Osteocyte (in vitro differentiated cells): ENCODE measurements around the gene CTNNB1. TPM values are rescaled to one million over a fixed set of nuclear protein-coding genes. Genes with fewer than 3 reads are reported as not detected.

Experiments
- DNase-seq: peaks from one replicate; pipeline ENCODE4 v3.0.0; 2021; ENCODE audit warnings: mixed read lengths; ENCODE audit not compliant: unreplicated experiment; ENCODE audit errors: extremely low spot score
- H3K27ac Mint-ChIP-seq: one replicate; pipeline ENCODE4 v1.8.0; 2021; ENCODE audit warnings: mild to moderate bottlenecking, mixed read lengths; ENCODE audit not compliant: unreplicated experiment
- H3K27me3 Mint-ChIP-seq: one replicate; pipeline ENCODE4 v1.8.0; 2021; ENCODE audit warnings: mixed read lengths; ENCODE audit not compliant: unreplicated experiment
- H3K36me3 Mint-ChIP-seq: one replicate; pipeline ENCODE4 v1.8.0; 2021; ENCODE audit warnings: mixed read lengths; ENCODE audit not compliant: unreplicated experiment
- H3K4me1 Mint-ChIP-seq: one replicate; pipeline ENCODE4 v1.8.0; 2021; ENCODE audit warnings: mixed read lengths; ENCODE audit not compliant: unreplicated experiment
- H3K4me3 Mint-ChIP-seq: one replicate; pipeline ENCODE4 v1.8.0; 2021; ENCODE audit warnings: mild to moderate bottlenecking, moderate library complexity, mixed read lengths; ENCODE audit not compliant: unreplicated experiment
- H3K9me3 Mint-ChIP-seq: one replicate; pipeline ENCODE4 v1.8.0; 2021; ENCODE audit warnings: mixed read lengths; ENCODE audit not compliant: unreplicated experiment
- CTCF ChIP-seq: fragments of 200-600 bp; sonication (generic); IDR thresholded peaks from 2 replicates; pipeline ENCODE4 v1.5.0; 2021; ENCODE audit warnings: antibody characterized with exemption, mild to moderate bottlenecking, moderate library complexity
- total RNA-seq: library from RNA; stranded (reverse); gene quantifications from 2 replicates; pipeline ENCODE4 v1.2.1, GENCODE V29; 2021

CTNNB1 gene
- total RNA-seq, 1 donor from 2014 or later = 339 TPM

- Mint-ChIP-seq H3K27ac (no peak overlapping the region), H3K4me1 (peaks cover 45% of the 10 kb centered on the region), H3K36me3 (peaks cover 2% of the 10 kb centered on the region), H3K4me3 (no peak overlapping the region), H3K9me3 (no peaks in the 10 kb centered on the region), H3K27me3 (no peaks in the 10 kb centered on the region)
- no peak for DNase-seq
- no peak for TF ChIP-seq CTCF
Observed at GRCh38 chr3:41209646-41210045, 10.3 kb downstream of the CTNNB1 start.

- Mint-ChIP-seq H3K4me1 (peaks cover 47% of the 10 kb centered on the region), H3K27me3 (no peaks in the 10 kb centered on the region), H3K27ac (no peak overlapping the region), H3K4me3 (no peak overlapping the region), H3K36me3 (peaks cover 2% of the 10 kb centered on the region), H3K9me3 (no peaks in the 10 kb centered on the region)
- DNase-seq = no peak
- TF ChIP-seq CTCF = no peak
Observed at GRCh38 chr3:41210966-41211365, 11.7 kb downstream of the CTNNB1 start.

GRCh38 chr3:41212088-41212487 lies 12.8 kb downstream of the CTNNB1 start:
- no peak for DNase-seq
- Mint-ChIP-seq H3K27ac (no peak overlapping the region), H3K4me3 (no peak overlapping the region), H3K9me3 (no peaks in the 10 kb centered on the region), H3K27me3 (no peaks in the 10 kb centered on the region), H3K36me3 (peaks cover 2% of the 10 kb centered on the region), H3K4me1 (peaks cover 45% of the 10 kb centered on the region)
- TF ChIP-seq CTCF = no peak

- no peak for TF ChIP-seq CTCF
- Mint-ChIP-seq H3K27ac (no peak overlapping the region), H3K36me3 (peaks cover 2% of the 10 kb centered on the region), H3K9me3 (no peaks in the 10 kb centered on the region), H3K4me3 (no peak overlapping the region), H3K4me1 (peaks cover 45% of the 10 kb centered on the region), H3K27me3 (no peaks in the 10 kb centered on the region)
- DNase-seq = no peak
Observed at GRCh38 chr3:41213588-41213987, 14.3 kb downstream of the CTNNB1 start.

GRCh38 chr3:41216422-41216821 lies 17.1 kb downstream of the CTNNB1 start:
- no peak overlapping the region for H3K27ac Mint-ChIP-seq
- no peaks in the 10 kb centered on the region for H3K27me3 Mint-ChIP-seq
- H3K4me1 Mint-ChIP-seq = peaks cover 62% of the 10 kb centered on the region
- no peak for DNase-seq
- no peak overlapping the region for H3K4me3 Mint-ChIP-seq
- no peak for TF ChIP-seq CTCF
- peaks cover 2% of the 10 kb centered on the region for H3K36me3 Mint-ChIP-seq
- H3K9me3 Mint-ChIP-seq = no peaks in the 10 kb centered on the region
